HepG2 (cell line): ENCODE data around the gene EFEMP2. TPM values are rescaled to one million over a fixed set of nuclear protein-coding genes. Genes with fewer than 3 reads are reported as not detected.

Experiments used
- BATF2 ChIP-seq: sonication (generic); formaldehyde crosslinking; IDR thresholded peaks from 2 replicates; pipeline ENCODE4 v1.8.0; 2022; ENCODE audit warnings: mild to moderate bottlenecking, missing genetic modification reagents, moderate library complexity
- BCLAF1 ChIP-seq: fragments of 450-650 bp; IDR thresholded peaks from 2 replicates; pipeline ENCODE4 v1.6.1; 2017; ENCODE audit warnings: mild to moderate bottlenecking
- CEBPB ChIP-seq: IDR thresholded peaks from 2 replicates; pipeline ENCODE4 v1.6.1; 2011; ENCODE audit warnings: low read depth, low read length, improper control_type of control experiment, borderline replicate concordance
- HMGXB3 ChIP-seq: sonication (generic); formaldehyde crosslinking; IDR thresholded peaks from 2 replicates; pipeline ENCODE4 v1.4.0; 2020; ENCODE audit warnings: missing genetic modification reagents, borderline replicate concordance
- JDP2 ChIP-seq: sonication (generic); formaldehyde crosslinking; IDR thresholded peaks from 2 replicates; pipeline ENCODE4 v1.8.1; 2022; ENCODE audit warnings: missing genetic modification reagents, borderline replicate concordance
- KLF12 ChIP-seq: sonication (generic); formaldehyde crosslinking; IDR thresholded peaks from 2 replicates; pipeline ENCODE4 v1.4.0; 2020; ENCODE audit warnings: missing genetic modification reagents, borderline replicate concordance
- SMC3 ChIP-seq: IDR thresholded peaks from 2 replicates; pipeline ENCODE4 v1.6.1; 2011; ENCODE audit warnings: low read length, improper control_type of control experiment
- SP2 ChIP-seq: sonication (generic); formaldehyde crosslinking; IDR thresholded peaks from 2 replicates; pipeline ENCODE4 v1.5.1; 2020; ENCODE audit warnings: mild to moderate bottlenecking, missing genetic modification reagents
- SYNCRIP ChIP-seq: fragments of 200-400 bp; formaldehyde crosslinking; IDR thresholded peaks from 2 replicates; pipeline ENCODE4 v1.6.1; 2018; ENCODE audit warnings: mild to moderate bottlenecking, low read depth, low read length; ENCODE audit not compliant: insufficient read depth
- ZIK1 ChIP-seq: sonication (generic); formaldehyde crosslinking; IDR thresholded peaks from 2 replicates; pipeline ENCODE4 v1.5.0; 2020; ENCODE audit warnings: mild to moderate bottlenecking, low read depth, missing genetic modification reagents, borderline replicate concordance
- ZNF512B ChIP-seq: sonication (generic); formaldehyde crosslinking; IDR thresholded peaks from 2 replicates; pipeline ENCODE4 v1.5.1; 2020; ENCODE audit warnings: missing genetic modification reagents, mild to moderate bottlenecking, borderline replicate concordance
- ZNF879 ChIP-seq: sonication (generic); formaldehyde crosslinking; IDR thresholded peaks from 2 replicates; pipeline ENCODE4 v1.8.1; 2023; ENCODE audit warnings: missing genetic modification reagents
- polyA plus RNA-seq, 8 experiments: library from polyadenylated mRNA; depleted of rRNA in 3 of 8; stranded (reverse) in 7 of 8; unstranded in 1 of 8; fragments of >200 nt; fragmentation: Illumina TruSeq in 4 of 8; extraction: Trizol in 4 of 8; gene quantifications; 2 replicates each; pipeline versions ENCODE4 v1.2.1 to v1.2.3, GENCODE V29; 2011 to 2016; ENCODE audit warnings: low read depth in 4 of 8, missing spikeins in 1 of 8, mixed read lengths in 1 of 8; ENCODE audit not compliant: insufficient read depth in 1 of 8
- total RNA-seq, 5 experiments: library from RNA; depleted of rRNA; stranded (reverse); fragments of >200 nt; fragmentation: Illumina TruSeq; extraction: Trizol; gene quantifications; 2 replicates each; pipeline ENCODE4 v1.2.3, GENCODE V29; 2016; ENCODE audit warnings: low read depth in 1 of 5
- TF ChIP-seq, protein P1 (sequence below): sonication (generic); formaldehyde crosslinking; IDR thresholded peaks from 2 replicates; pipeline ENCODE4 v1.5.0; 2020; ENCODE audit warnings: mild to moderate bottlenecking, missing genetic modification reagents
- TF ChIP-seq, protein P2 (sequence below): sonication (generic); formaldehyde crosslinking; IDR thresholded peaks from 2 replicates; pipeline ENCODE4 v1.8.1; 2023; ENCODE audit warnings: mild to moderate bottlenecking, inconsistent platforms, moderate library complexity, missing genetic modification reagents, borderline replicate concordance

EFEMP2 gene
- total and polyA plus RNA-seq, 2 of the 13 experiments (the other 11 are each of a cell fraction or from before 2014, with no cell fraction given), result 7.4 to 29.7 TPM

DNA sequence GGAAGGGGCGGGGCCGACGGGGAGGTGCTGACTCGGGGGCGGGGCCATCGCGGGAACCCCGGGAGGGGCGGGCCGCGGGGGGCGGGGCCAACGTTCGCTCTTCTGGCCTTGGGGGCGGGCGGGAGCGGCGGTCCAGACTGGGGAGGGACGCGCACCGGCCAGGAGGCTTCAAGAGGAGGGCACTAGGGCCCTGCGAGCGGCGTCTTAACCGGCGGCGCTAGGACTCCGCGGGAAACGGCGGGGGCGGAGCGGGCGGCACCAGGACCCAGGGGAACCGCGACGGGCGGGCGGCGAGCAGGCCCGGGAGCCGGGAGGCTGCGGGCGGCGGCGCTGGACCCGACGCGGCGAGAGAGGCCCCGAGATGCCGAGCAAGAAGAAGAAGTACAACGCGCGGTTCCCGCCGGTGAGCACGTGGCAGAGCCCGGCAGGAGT is 46.6 kb upstream of the EFEMP2 start, which contains the start of gene DRAP1 (continued):
- TF ChIP-seq, protein P1, sequence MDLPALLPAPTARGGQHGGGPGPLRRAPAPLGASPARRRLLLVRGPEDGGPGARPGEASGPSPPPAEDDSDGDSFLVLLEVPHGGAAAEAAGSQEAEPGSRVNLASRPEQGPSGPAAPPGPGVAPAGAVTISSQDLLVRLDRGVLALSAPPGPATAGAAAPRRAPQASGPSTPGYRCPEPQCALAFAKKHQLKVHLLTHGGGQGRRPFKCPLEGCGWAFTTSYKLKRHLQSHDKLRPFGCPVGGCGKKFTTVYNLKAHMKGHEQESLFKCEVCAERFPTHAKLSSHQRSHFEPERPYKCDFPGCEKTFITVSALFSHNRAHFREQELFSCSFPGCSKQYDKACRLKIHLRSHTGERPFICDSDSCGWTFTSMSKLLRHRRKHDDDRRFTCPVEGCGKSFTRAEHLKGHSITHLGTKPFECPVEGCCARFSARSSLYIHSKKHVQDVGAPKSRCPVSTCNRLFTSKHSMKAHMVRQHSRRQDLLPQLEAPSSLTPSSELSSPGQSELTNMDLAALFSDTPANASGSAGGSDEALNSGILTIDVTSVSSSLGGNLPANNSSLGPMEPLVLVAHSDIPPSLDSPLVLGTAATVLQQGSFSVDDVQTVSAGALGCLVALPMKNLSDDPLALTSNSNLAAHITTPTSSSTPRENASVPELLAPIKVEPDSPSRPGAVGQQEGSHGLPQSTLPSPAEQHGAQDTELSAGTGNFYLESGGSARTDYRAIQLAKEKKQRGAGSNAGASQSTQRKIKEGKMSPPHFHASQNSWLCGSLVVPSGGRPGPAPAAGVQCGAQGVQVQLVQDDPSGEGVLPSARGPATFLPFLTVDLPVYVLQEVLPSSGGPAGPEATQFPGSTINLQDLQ (CRISPR knock-in tag), result no peak
- no peak for TF ChIP-seq BCLAF1
- TF ChIP-seq SYNCRIP, result no peak
- TF ChIP-seq BATF2 (CRISPR knock-in tag), result no peak
- no peak for TF ChIP-seq JDP2 (CRISPR knock-in tag)
- TF ChIP-seq ZIK1 (CRISPR knock-in tag), result peak; percentile 74; the same call in 1 of the 2 replicates
- no peak for TF ChIP-seq ZNF512B (CRISPR knock-in tag)
- peak; percentile 53; the same call in 1 of the 2 replicates for TF ChIP-seq SP2 (CRISPR knock-in tag)
- peak; percentile 81; the same call in 1 of the 2 replicates for TF ChIP-seq KLF12 (CRISPR knock-in tag)
- no peak for TF ChIP-seq SMC3
- TF ChIP-seq ZNF879 (CRISPR knock-in tag), result no peak
- TF ChIP-seq CEBPB, result no peak
- TF ChIP-seq HMGXB3 (CRISPR knock-in tag), result peak; percentile 75; the same call in 1 of the 2 replicates
- TF ChIP-seq, protein P2, sequence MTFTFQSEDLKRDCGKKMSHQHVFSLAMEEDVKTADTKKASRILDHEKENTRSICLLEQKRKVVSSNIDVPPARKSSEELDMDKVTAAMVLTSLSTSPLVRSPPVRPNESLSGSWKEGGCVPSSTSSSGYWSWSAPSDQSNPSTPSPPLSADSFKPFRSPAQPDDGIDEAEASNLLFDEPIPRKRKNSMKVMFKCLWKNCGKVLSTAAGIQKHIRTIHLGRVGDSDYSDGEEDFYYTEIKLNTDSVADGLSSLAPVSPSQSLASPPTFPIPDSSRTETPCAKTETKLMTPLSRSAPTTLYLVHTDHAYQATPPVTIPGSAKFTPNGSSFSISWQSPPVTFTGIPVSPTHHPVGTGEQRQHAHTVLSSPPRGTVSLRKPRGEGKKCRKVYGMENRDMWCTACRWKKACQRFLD (CRISPR knock-in tag), result no peak
